Suprapubic skin (tissue), 4 donors: ENCODE results near the gene FUT7.

Experiments used
- CTCF ChIP-seq, 2 donors: fragments of 200-600 bp in 1 of 2; fragments of 450-650 bp in 1 of 2; sonication (generic) in 1 of 2; IDR thresholded peaks; one replicate each; pipeline ENCODE4 v1.5.1; 2016 to 2019; ENCODE audit warnings: antibody characterized with exemption in 2 of 2, mild to moderate bottlenecking in 1 of 2, moderate library complexity in 1 of 2
- EP300 ChIP-seq: sonication (generic); formaldehyde crosslinking; IDR thresholded peaks from one replicate; pipeline ENCODE4 v1.6.1; 2017; ENCODE audit warnings: antibody characterized with exemption
- POLR2A ChIP-seq, 2 donors: fragments of 450-650 bp; IDR thresholded peaks; one replicate each; pipeline ENCODE4 v1.6.1; 2017; ENCODE audit warnings: antibody characterized with exemption in 2 of 2, mild to moderate bottlenecking in 2 of 2, moderate library complexity in 2 of 2
- POLR2AphosphoS5 ChIP-seq, 3 donors: sonication (generic); formaldehyde crosslinking; IDR thresholded peaks; one replicate each; pipeline ENCODE4 v1.6.1; 2017; ENCODE audit warnings: antibody characterized with exemption in 3 of 3

GRCh38 chr9:137027369-137028262, 4.3 kb downstream of the FUT7 start, which contains the start of gene ABCA2:
- TF ChIP-seq POLR2A (IDR thresholded peaks at IDR 0.05) (no peak), POLR2AphosphoS5 (IDR thresholded peaks at IDR 0.05) (no peak), CTCF (IDR thresholded peaks at IDR 0.05) (no peak), EP300 (no peak)
